CD4-positive, alpha-beta T cell treated with Interleukin-17A for 4 hours (primary cell): ENCODE results near the gene GAL3ST2.
A peak's percentile ranks its signal among the peaks of the same experiment; 100 is the strongest.
"Not testable (repeated sequence)": the region's sequence is repeated elsewhere in the genome, so short reads cannot be mapped to it uniquely, and the experiment has no call there.

Source experiments
- DNase-seq: peaks from one replicate; pipeline ENCODE4 v3.0.0-alpha.2; 2020; ENCODE audit warnings: mixed read lengths

Gene GAL3ST2

GRCh38 chr2:241776336-241777169 is at the start of gene GAL3ST2:
TSS of gene GAL3ST2 (plus strand) at chr2:241776822. CDS start at chr2:241776956, 134 bp downstream.
- DNase-seq, result no peak

GRCh38 chr2:241728000-241728399 is 48.6 kb upstream of the GAL3ST2 start:
- DNase-seq, result no peak

GRCh38 chr2:241728627-241729026 is 48.0 kb upstream of the GAL3ST2 start:
- DNase-seq, result no peak

GRCh38 chr2:241729868-241730267 is 46.8 kb upstream of the GAL3ST2 start:
- no peak for DNase-seq

GRCh38 chr2:241730671-241731293 is 45.8 kb upstream of the GAL3ST2 start:
- DNase-seq, result no peak

- peak; percentile 58 for DNase-seq
These were observed 44.0 kb upstream of the GAL3ST2 start for GRCh38 chr2:241732513-241733186.

- DNase-seq, result no peak
These were observed 43.0 kb upstream of the GAL3ST2 start for GRCh38 chr2:241733391-241734207.

GRCh38 chr2:241734208-241734466 is 42.5 kb upstream of the GAL3ST2 start:
- DNase-seq, result no peak

- DNase-seq, result peak; percentile 99
These were observed 42.0 kb upstream of the GAL3ST2 start, which contains the start of gene D2HGDH for GRCh38 chr2:241734467-241735208. TSS of gene D2HGDH (plus strand) at chr2:241734630. CDS start at chr2:241735225, 595 bp downstream.

- DNase-seq, result no peak
These were observed 40.5 kb upstream of the GAL3ST2 start for GRCh38 chr2:241736111-241736510.

- DNase-seq, result no peak
These were observed 38.5 kb upstream of the GAL3ST2 start for GRCh38 chr2:241738040-241738686.

GRCh38 chr2:241739177-241739576 is 37.4 kb upstream of the GAL3ST2 start:
- no peak for DNase-seq

GRCh38 chr2:241739651-241740050 is 37.0 kb upstream of the GAL3ST2 start:
- DNase-seq, result peak; percentile 59

GRCh38 chr2:241741016-241741415 is 35.6 kb upstream of the GAL3ST2 start:
- peak; percentile 42 for DNase-seq

GRCh38 chr2:241742320-241742939 is 34.2 kb upstream of the GAL3ST2 start:
- no peak for DNase-seq

GRCh38 chr2:241743008-241743407 is 33.6 kb upstream of the GAL3ST2 start:
- not testable (repeated sequence) for DNase-seq

GRCh38 chr2:241743620-241744019 is 33.0 kb upstream of the GAL3ST2 start:
- DNase-seq, result no peak

GRCh38 chr2:241744028-241744754 is 32.4 kb upstream of the GAL3ST2 start:
- no peak for DNase-seq

GRCh38 chr2:241745276-241745675 is 31.3 kb upstream of the GAL3ST2 start:
- DNase-seq, result no peak

- DNase-seq, result no peak
These were observed 30.5 kb upstream of the GAL3ST2 start for GRCh38 chr2:241746084-241746483.
